ENCODE data around the gene AK2.

AK2 gene

DNA sequence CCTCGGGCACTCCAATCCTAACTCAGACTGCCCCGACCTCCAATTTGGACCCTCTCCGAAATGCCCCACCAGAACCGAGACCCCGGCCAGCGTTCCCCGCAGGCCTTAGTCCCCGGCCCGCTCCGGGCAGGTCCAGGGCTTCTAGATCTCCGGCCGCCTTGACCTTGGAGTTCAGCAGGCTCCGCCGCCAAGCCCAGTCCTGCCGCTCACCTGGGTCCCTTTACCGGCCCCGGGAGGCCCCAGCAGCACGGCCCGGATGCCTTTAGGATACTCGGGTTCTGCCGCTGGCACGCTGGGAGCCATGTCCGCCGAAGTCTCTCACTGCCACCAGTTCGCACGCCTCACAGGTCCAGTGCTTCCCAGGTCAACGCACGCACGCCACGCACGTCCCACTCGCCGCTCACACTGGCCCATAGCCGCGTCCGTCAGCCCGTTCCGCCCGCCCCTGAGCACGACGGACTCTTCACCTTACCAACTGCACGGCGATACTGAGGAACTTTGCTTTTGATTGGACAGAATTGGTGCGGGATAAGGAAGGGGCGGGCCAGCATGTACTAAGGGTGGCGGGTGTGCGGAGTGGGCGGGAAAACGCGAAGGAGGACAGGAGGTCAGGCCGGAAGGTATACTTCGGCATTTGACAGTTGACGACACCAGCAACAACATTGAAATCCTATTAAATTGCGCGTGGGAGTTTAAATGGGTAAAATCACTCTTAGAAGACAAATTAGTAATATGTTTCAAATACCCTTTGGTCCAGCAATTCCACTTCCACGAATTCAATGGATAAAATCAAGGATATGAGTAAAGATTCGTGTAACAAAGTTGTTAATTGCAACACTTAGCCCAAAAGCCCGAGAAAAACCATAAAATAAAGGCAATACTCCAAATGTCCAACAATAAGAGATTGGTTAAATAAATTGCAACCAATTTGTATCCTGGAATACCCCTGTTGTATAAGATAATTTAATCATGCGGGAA is at the start of gene AK2:
Gene AK2 (minus strand): TSS at position 358 of the 978 bp plus-strand sequence. CDS start 55 bp downstream, at position 303.
- peak; percentile 99 for DNase-seq (ENCODE audit: low read depth)
- Histone ChIP-seq H3K9me3 (ENCODE audit: control insufficient read depth, low read length) (no peaks in the 10 kb centered on the region), H3K4me3 (ENCODE audit: low read length) (peak within 1 kb of the TSS; percentile 94), H3K36me3 (ENCODE audit: control insufficient read depth, insufficient read depth, low read length, severe bottlenecking) (peaks cover 6% of the 10 kb centered on the region), H3K4me1 (ENCODE audit: control insufficient read depth, insufficient read depth, low read length) (peaks cover 27% of the 10 kb centered on the region), H3K9ac (ENCODE audit: low read length) (peak within 1 kb of the TSS; percentile 94), H3K27me3 (replicated peaks; ENCODE audit: control insufficient read depth, insufficient read depth, low read length) (no peaks in the 10 kb centered on the region)

DNA sequence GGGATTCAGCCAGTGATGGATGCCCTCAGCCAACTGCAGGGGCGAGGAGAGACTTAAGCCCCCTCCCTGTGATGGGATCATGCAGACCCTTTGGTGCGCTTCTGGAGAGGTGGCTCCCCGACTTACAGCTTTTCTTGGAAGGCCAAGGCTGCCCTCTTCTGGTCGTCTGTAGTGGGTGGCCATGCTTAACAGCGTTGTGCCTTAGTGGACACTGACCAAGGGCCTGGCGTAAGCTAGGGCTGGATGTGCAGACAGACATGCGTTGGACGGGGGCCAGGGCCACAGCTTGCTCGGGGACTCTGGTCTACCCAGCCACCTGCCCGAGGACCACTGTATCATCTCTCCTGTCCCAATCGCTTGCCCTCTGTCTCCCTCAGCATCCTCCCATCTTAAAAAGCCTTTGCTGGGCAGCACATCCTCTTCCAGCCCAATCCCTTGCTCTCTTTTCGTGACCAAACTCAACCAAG is 49.7 kb upstream of the AK2 start:
- H3K4me3 ChIP-seq (ENCODE audit: low read length): no peak overlapping the region
- H3K4me1 ChIP-seq (ENCODE audit: control insufficient read depth, insufficient read depth, low read length): peaks cover 17% of the 10 kb centered on the region
- no peaks in the 10 kb centered on the region for H3K27me3 ChIP-seq (replicated peaks; ENCODE audit: control insufficient read depth, insufficient read depth, low read length)
- H3K9ac ChIP-seq (ENCODE audit: low read length): no peak overlapping the region
- no peaks in the 10 kb centered on the region for H3K9me3 ChIP-seq (ENCODE audit: control insufficient read depth, low read length)
- H3K36me3 ChIP-seq (ENCODE audit: control insufficient read depth, insufficient read depth, low read length, severe bottlenecking): no peaks in the 10 kb centered on the region
- DNase-seq (ENCODE audit: low read depth): peak; percentile 88

GRCh38 chr1:33085332-33085731 is 48.6 kb upstream of the AK2 start:
- peaks cover 22% of the 10 kb centered on the region for H3K4me1 ChIP-seq (ENCODE audit: control insufficient read depth, insufficient read depth, low read length)
- no peaks in the 10 kb centered on the region for H3K9me3 ChIP-seq (ENCODE audit: control insufficient read depth, low read length)
- H3K36me3 ChIP-seq (ENCODE audit: control insufficient read depth, insufficient read depth, low read length, severe bottlenecking): no peaks in the 10 kb centered on the region
- H3K4me3 ChIP-seq (ENCODE audit: low read length): no peak overlapping the region
- no peak overlapping the region for H3K9ac ChIP-seq (ENCODE audit: low read length)
- H3K27me3 ChIP-seq (replicated peaks; ENCODE audit: control insufficient read depth, insufficient read depth, low read length): no peaks in the 10 kb centered on the region
- no peak for DNase-seq (ENCODE audit: low read depth)

DNA sequence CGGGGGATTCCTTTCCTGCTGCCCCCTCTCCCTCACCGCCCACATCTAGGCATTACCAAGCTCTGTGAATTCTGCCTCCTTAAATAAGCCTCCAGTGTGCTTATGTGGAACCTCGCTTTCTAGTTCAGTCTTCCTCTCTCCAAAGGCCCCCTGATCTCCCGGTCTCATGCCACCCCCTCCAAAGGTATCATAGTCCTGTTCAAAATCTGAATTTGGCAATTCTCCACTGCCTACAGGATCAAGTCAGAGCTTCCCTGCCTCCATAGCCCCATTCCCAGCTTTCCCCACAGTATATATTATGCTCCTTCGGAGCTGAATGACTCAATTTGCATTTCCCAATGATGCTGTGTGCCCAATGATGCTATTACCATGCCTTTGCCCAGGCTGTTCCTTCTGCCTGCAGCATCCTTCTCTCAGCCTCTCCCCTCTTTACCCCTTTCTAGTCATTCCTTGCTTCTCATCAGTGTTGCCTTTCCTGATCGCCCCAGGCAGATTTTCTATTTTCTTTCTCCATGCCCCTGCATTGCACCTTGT is 46.0 kb upstream of the AK2 start:
- H3K36me3 ChIP-seq (ENCODE audit: control insufficient read depth, insufficient read depth, low read length, severe bottlenecking): no peaks in the 10 kb centered on the region
- no peak overlapping the region for H3K4me3 ChIP-seq (ENCODE audit: low read length)
- no peaks in the 10 kb centered on the region for H3K9me3 ChIP-seq (ENCODE audit: control insufficient read depth, low read length)
- H3K9ac ChIP-seq (ENCODE audit: low read length): no peak overlapping the region
- DNase-seq (ENCODE audit: low read depth): peak; percentile 38
- H3K27me3 ChIP-seq (replicated peaks; ENCODE audit: control insufficient read depth, insufficient read depth, low read length): no peaks in the 10 kb centered on the region
- H3K4me1 ChIP-seq (ENCODE audit: control insufficient read depth, insufficient read depth, low read length): peaks cover 19% of the 10 kb centered on the region

GRCh38 chr1:33081554-33082305 is 45.0 kb upstream of the AK2 start:
- Histone ChIP-seq H3K9me3 (ENCODE audit: control insufficient read depth, low read length) (no peaks in the 10 kb centered on the region), H3K36me3 (ENCODE audit: control insufficient read depth, insufficient read depth, low read length, severe bottlenecking) (no peaks in the 10 kb centered on the region), H3K9ac (ENCODE audit: low read length) (peak overlapping the region; percentile 86), H3K27me3 (replicated peaks; ENCODE audit: control insufficient read depth, insufficient read depth, low read length) (no peaks in the 10 kb centered on the region), H3K4me3 (ENCODE audit: low read length) (peak overlapping the region; percentile 86), H3K4me1 (ENCODE audit: control insufficient read depth, insufficient read depth, low read length) (peaks cover 19% of the 10 kb centered on the region)
- peak; percentile 41 for DNase-seq (ENCODE audit: low read depth)

DNA sequence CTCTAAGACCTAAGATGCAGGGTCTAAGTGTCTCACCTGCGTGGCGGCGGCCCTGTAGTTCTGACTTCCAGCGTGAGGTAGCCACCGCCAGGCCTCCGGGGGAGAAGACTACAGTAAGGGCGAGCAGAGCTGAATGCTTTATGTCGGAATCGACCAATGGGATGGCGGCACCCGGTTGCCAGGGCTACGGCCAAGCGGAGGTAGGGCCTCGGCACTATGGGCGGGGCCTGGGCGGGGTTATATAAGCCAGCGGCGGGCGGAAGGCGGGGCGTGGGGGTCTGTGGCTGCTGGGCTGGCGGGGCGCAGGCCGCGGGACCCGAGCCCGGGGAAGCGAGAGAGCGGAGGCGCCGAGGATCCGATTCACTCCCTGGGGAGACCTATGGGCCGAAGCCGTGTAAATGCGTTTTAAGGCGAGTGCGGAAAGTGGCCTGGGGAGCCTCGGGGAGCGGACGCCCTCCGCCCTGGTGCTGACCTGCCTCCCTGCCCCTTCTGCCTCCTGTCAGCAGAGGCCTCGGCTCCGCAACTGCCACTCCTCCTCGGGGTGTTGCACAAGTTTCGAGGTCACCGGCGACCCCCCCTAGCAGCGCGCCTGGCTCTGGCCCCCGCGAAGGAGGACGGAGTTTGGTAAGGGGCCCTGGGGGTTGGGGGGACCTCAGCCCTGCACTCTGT is 44.3 kb upstream of the AK2 start, which contains the start of gene AZIN2:
Gene AZIN2 (plus strand): TSS at position 269 of the 669 bp plus-strand sequence. CDS start 1,097 bp downstream, outside the sequence.
- H3K9ac ChIP-seq (ENCODE audit: low read length): peak within 1 kb of the TSS; percentile 86
- DNase-seq (ENCODE audit: low read depth): peak; percentile 98
- H3K36me3 ChIP-seq (ENCODE audit: control insufficient read depth, insufficient read depth, low read length, severe bottlenecking): no peaks in the 10 kb centered on the region
- no peaks in the 10 kb centered on the region for H3K27me3 ChIP-seq (replicated peaks; ENCODE audit: control insufficient read depth, insufficient read depth, low read length)
- no peaks in the 10 kb centered on the region for H3K9me3 ChIP-seq (ENCODE audit: control insufficient read depth, low read length)
- peaks cover 19% of the 10 kb centered on the region for H3K4me1 ChIP-seq (ENCODE audit: control insufficient read depth, insufficient read depth, low read length)
- peak within 1 kb of the TSS; percentile 86 for H3K4me3 ChIP-seq (ENCODE audit: low read length)

GRCh38 chr1:33080373-33080772 is 43.7 kb upstream of the AK2 start:
- H3K9me3 ChIP-seq (ENCODE audit: control insufficient read depth, low read length): no peaks in the 10 kb centered on the region
- no peaks in the 10 kb centered on the region for H3K27me3 ChIP-seq (replicated peaks; ENCODE audit: control insufficient read depth, insufficient read depth, low read length)
- H3K9ac ChIP-seq (ENCODE audit: low read length): peak overlapping the region; percentile 86
- no peaks in the 10 kb centered on the region for H3K36me3 ChIP-seq (ENCODE audit: control insufficient read depth, insufficient read depth, low read length, severe bottlenecking)
- DNase-seq (ENCODE audit: low read depth): no peak
- H3K4me3 ChIP-seq (ENCODE audit: low read length): peak overlapping the region; percentile 86
- H3K4me1 ChIP-seq (ENCODE audit: control insufficient read depth, insufficient read depth, low read length): peaks cover 19% of the 10 kb centered on the region

DNA sequence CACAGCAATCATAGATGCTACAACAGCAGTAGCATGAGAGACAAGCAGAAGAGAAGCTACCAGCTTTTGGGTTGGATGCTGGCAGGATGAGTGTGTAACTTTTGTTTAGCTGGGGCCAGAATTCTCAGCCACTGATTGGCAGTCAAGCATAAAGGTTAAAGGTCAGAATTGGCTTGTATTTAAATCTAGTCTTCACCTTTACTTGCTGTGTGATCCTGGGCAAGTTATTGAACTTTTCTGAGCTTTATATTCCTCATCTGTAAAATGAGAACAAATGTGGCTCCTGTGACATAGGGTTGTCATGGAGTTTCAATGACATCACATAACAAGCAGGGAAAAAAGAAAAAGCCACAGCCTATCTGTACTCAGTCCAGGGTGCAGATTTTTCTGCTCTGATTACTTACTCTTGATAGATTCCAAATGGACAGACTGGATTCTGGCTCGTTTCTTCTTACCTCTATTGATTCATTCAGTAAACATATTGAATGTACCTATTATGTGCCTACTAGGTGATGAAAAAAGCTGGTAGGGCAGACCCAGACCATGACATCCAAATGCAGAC is 41.4 kb upstream of the AK2 start:
- peaks cover 19% of the 10 kb centered on the region for H3K4me1 ChIP-seq (ENCODE audit: control insufficient read depth, insufficient read depth, low read length)
- no peak overlapping the region for H3K4me3 ChIP-seq (ENCODE audit: low read length)
- H3K9me3 ChIP-seq (ENCODE audit: control insufficient read depth, low read length): no peaks in the 10 kb centered on the region
- H3K36me3 ChIP-seq (ENCODE audit: control insufficient read depth, insufficient read depth, low read length, severe bottlenecking): no peaks in the 10 kb centered on the region
- DNase-seq (ENCODE audit: low read depth): no peak
- H3K27me3 ChIP-seq (replicated peaks; ENCODE audit: control insufficient read depth, insufficient read depth, low read length): no peaks in the 10 kb centered on the region
- no peak overlapping the region for H3K9ac ChIP-seq (ENCODE audit: low read length)

GRCh38 chr1:33074193-33074945 is 37.7 kb upstream of the AK2 start:
- Histone ChIP-seq H3K36me3 (ENCODE audit: control insufficient read depth, insufficient read depth, low read length, severe bottlenecking) (no peaks in the 10 kb centered on the region), H3K9ac (ENCODE audit: low read length) (no peak overlapping the region), H3K4me3 (ENCODE audit: low read length) (no peak overlapping the region), H3K4me1 (ENCODE audit: control insufficient read depth, insufficient read depth, low read length) (peaks cover 5% of the 10 kb centered on the region), H3K27me3 (replicated peaks; ENCODE audit: control insufficient read depth, insufficient read depth, low read length) (no peaks in the 10 kb centered on the region), H3K9me3 (ENCODE audit: control insufficient read depth, low read length) (no peaks in the 10 kb centered on the region)
- DNase-seq (ENCODE audit: low read depth): no peak

- Histone ChIP-seq H3K36me3 (ENCODE audit: control insufficient read depth, insufficient read depth, low read length, severe bottlenecking) (no peaks in the 10 kb centered on the region), H3K4me1 (ENCODE audit: control insufficient read depth, insufficient read depth, low read length) (peaks cover 8% of the 10 kb centered on the region), H3K4me3 (ENCODE audit: low read length) (no peak overlapping the region), H3K27me3 (replicated peaks; ENCODE audit: control insufficient read depth, insufficient read depth, low read length) (no peaks in the 10 kb centered on the region), H3K9me3 (ENCODE audit: control insufficient read depth, low read length) (no peaks in the 10 kb centered on the region), H3K9ac (ENCODE audit: low read length) (no peak overlapping the region)
- no peak for DNase-seq (ENCODE audit: low read depth)
These were observed 36.0 kb upstream of the AK2 start for GRCh38 chr1:33072707-33073106.
